ENCODE measurements around the gene EDAR. TPM values are rescaled to one million over a fixed set of nuclear protein-coding genes. Genes with fewer than 3 reads are reported as not detected.

The EDAR gene
- total and polyA plus RNA-seq, 10 of the 15 experiments (the other 5 are each of a cell fraction or from before 2014, with no cell fraction given), result 0.04 TPM; not detected in 9

- TF ChIP-seq BCLAF1 (IDR thresholded peaks at IDR 0.05), result no peak
- TF ChIP-seq YBX1 (IDR thresholded peaks at IDR 0.05), result no peak
- TF ChIP-seq MAX (IDR thresholded peaks at IDR 0.05; ENCODE audit: low read depth, low read length), result no peak
- no peak for TF ChIP-seq SP1 (IDR thresholded peaks at IDR 0.05; ENCODE audit: low read depth, low read length)
- no peak for TF ChIP-seq CBX3 (IDR thresholded peaks at IDR 0.05; ENCODE audit: borderline replicate concordance, low read depth)
- TF ChIP-seq MLLT1 (IDR thresholded peaks at IDR 0.05), result no peak
- no peak for TF ChIP-seq NKRF (conservative IDR thresholded peaks at IDR 0.05)
- no peak for TF ChIP-seq KAT2A (conservative IDR thresholded peaks at IDR 0.05; ENCODE audit: control insufficient read depth, low read depth, low read length)
Measured at GRCh38 chr2:108927405-108927804, 61.6 kb downstream of the EDAR start (continued).
